ENCODE results near the gene ANO5.

- peak in 1 of 7 experiments; percentile 3 for TF ChIP-seq CTCF (IDR thresholded peaks at IDR 0.05)
- TF ChIP-seq POLR2A (IDR thresholded peaks at IDR 0.05): no peak
Measured at GRCh38 chr11:22194907-22195306, 2.0 kb downstream of the ANO5 start.

Measured in body of pancreas (tissue), 4 donors.